ENCODE measurements around the gene CELF6.

The CELF6 gene

GRCh38 chr15:72271221-72271620 lies 48.7 kb downstream of the CELF6 start:
- DNase-seq: no peak

DNA sequence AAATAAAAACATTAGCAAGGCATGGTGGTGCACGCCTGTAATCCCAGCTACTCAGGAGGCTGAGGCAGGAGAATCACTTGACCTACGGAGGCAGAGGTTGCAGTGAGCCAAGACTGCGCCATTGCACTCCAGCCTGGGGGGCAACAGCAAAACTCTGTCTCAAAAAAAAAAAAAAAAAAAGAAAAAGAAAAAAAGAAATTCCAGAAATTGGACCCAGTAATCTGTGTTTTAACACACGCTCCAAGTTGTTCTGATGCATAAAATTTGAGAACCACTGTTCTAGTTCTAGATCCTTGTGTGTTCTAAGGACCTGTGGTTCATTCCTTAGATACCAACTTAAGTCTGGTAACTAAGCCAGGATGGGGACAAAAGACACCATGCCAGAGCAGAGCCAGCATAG lies 50.2 kb downstream of the CELF6 start:
- DNase-seq: no peak

DNA sequence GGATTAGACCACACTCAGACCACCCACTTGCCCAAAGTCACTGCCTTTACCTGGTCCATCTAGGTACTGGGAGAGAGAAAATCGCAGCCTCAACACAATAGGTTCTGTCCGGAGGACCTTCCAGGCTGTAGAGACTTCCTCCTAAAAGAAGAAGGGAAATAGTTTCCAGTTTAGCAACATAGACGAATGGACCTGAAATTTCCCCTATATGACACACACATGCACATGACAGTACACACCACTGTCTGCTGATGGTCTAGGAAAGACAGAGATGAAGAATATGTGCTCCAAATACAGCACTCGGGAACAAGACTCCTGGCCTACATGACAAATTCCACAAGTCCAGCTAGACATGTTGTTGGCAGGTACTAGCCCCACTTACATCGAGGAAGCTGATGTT lies 54.9 kb downstream of the CELF6 start:
- no peak for DNase-seq

- DNase-seq: no peak
Measured at GRCh38 chr15:72252663-72253299, 67.2 kb downstream of the CELF6 start.

DNA sequence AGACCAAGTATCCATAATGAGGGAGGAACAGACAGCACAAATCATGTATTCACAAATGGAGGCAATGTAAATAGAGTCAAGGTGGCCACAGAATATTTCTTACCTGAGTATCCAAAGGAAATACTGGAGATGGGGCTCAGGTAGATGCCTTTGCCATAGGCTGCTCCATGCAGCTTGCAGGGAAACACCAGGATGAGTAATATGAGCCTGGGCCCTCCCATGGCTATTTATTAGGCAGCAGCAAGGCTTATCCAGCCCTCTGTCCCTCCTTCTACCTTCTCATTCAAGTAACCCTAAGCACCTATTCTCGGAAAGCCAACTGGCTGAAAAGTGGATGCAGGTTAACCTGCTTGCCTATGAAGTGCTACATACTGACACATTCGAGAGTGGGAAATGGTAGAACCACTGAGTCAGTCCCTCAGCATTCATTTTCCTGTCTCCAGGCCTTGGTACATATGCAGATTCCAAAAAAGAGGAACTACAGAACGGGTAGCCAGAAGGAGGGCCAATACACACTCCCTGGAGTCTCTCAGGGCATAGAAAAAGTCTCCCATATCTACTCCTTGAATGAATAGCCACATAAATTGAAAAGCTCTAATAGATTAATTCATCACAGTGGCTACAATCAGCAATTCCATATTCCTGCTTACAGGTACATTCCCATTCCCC lies 70.7 kb downstream of the CELF6 start:
- DNase-seq: no peak

DNA sequence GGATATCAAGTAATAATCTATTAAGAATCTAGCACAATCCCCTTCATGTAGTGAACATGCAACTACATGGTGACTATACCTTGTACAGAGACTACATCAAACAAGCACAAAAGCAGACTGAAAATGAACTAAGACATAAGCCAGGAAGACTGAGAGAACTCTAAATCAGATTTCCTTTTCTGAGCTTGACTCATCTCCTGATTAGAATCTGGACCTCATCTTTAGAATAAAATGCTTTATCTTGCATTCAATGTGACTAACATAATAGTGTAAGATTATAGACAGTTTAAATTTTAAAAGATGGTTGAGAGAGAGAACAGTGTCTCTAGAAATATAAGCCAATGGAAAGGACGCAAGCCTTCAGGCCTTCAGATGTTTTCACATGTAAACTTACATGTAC lies 71.4 kb downstream of the CELF6 start:
- DNase-seq: no peak

- no peak for DNase-seq
Measured at GRCh38 chr15:72242775-72243370, 77.1 kb downstream of the CELF6 start.

GRCh38 chr15:72239652-72240051 lies 80.3 kb downstream of the CELF6 start:
- no peak for DNase-seq

GRCh38 chr15:72238586-72238985 lies 81.4 kb downstream of the CELF6 start:
- DNase-seq: no peak

GRCh38 chr15:72237853-72238224 lies 82.1 kb downstream of the CELF6 start:
- no peak for DNase-seq

- DNase-seq: no peak
Measured at GRCh38 chr15:72237029-72237852, 82.7 kb downstream of the CELF6 start.

- DNase-seq: no peak
Measured at GRCh38 chr15:72236381-72237003, 83.5 kb downstream of the CELF6 start.

- no peak for DNase-seq
Measured at GRCh38 chr15:72235298-72235697, 84.7 kb downstream of the CELF6 start.

Measured in NCI-H187 treated with DMSO at 0.1 percent for 48 hours (cell line).